Sciatic nerve (tissue), 2 donors: Measurements from ENCODE around the gene PPP1R12A. TPM values are rescaled to one million over a fixed set of nuclear protein-coding genes. Genes with fewer than 3 reads are reported as not detected.

Experiments used
- ATAC-seq: fragments of 200-7000 bp; cut with Tn5 transposase; one replicate; pipeline ENCODE4 v1.9.1; 2020; ENCODE audit warnings: mild to moderate bottlenecking, moderate library complexity
- DNase-seq: peaks from one replicate; pipeline ENCODE4 v3.0.0-alpha.2; 2020; ENCODE audit warnings: low spot score
- intact Hi-C: fragments of 100-400 bp; cut with DNase I; formaldehyde crosslinking; loops from one replicate; pipeline ENCODE4 v1.14.2; 2022
- total RNA-seq: library from RNA; stranded (reverse); fragmentation: NEBNext Ultra II Directional; extraction: Animal tissue kit (Norgen Biotek cat#: 25700); gene quantifications from one replicate; pipeline ENCODE4 v1.2.1, GENCODE V29; 2021
- donor health status: DM: no; HTN: no; CAD: no.
- donor health status: DM: no; HTN: no; CAD: no.

The PPP1R12A gene
- total RNA-seq, 1 donor from 2014 or later: 143 TPM

- intact Hi-C loops: no loop called here
- ATAC-seq: no peak
- DNase-seq: no peak
Measured at GRCh38 chr12:79858518-79858917, 76.4 kb downstream of the PPP1R12A start.

- intact Hi-C loops: no loop called here
- ATAC-seq (no peak), DNase-seq (no peak)
Measured at GRCh38 chr12:79857675-79858074, 77.2 kb downstream of the PPP1R12A start.

- ATAC-seq (no peak), DNase-seq (no peak)
- intact Hi-C loops: no loop called here
Measured at GRCh38 chr12:79850610-79851299, 84.1 kb downstream of the PPP1R12A start.

- no peak for DNase-seq
- ATAC-seq: no peak
- intact Hi-C loops: no loop called here
Measured at GRCh38 chr12:79848339-79848738, 86.6 kb downstream of the PPP1R12A start.

GRCh38 chr12:79847417-79847816 is 87.5 kb downstream of the PPP1R12A start:
- intact Hi-C loops: no loop called here
- DNase-seq: no peak
- ATAC-seq: no peak

- ATAC-seq (no peak), DNase-seq (no peak)
- intact Hi-C loops: no loop called here
Measured at GRCh38 chr12:79844693-79845092, 90.2 kb downstream of the PPP1R12A start.

GRCh38 chr12:79843978-79844377 is 90.9 kb downstream of the PPP1R12A start:
- intact Hi-C loops: no loop called here

GRCh38 chr12:79842630-79843029 is 92.3 kb downstream of the PPP1R12A start:
- no peak for DNase-seq
- intact Hi-C loops: no loop called here
- no peak for ATAC-seq

More at GRCh38 chr12:79843978-79844377, 90.9 kb downstream of the PPP1R12A start:
- ATAC-seq (no peak), DNase-seq (no peak)

GRCh38 chr12:79841878-79842265 is 93.0 kb downstream of the PPP1R12A start:
- ATAC-seq (no peak), DNase-seq (no peak)
- intact Hi-C loops: no loop called here

- intact Hi-C loops: no loop called here
- DNase-seq (no peak), ATAC-seq (no peak)
Measured at GRCh38 chr12:79841248-79841877, 93.5 kb downstream of the PPP1R12A start.

GRCh38 chr12:79838359-79838758 is 96.5 kb downstream of the PPP1R12A start:
- DNase-seq: no peak
- no peak for ATAC-seq
- intact Hi-C loops: no loop called here

- intact Hi-C loops: no loop called here
- DNase-seq: no peak
- ATAC-seq: no peak
Measured at GRCh38 chr12:79837575-79837974, 97.3 kb downstream of the PPP1R12A start.

GRCh38 chr12:79835377-79835843 is 99.5 kb downstream of the PPP1R12A start:
- DNase-seq: no peak
- no peak for ATAC-seq
- intact Hi-C loops: no loop called here

- no peak for ATAC-seq
- intact Hi-C loops: no loop called here
- no peak for DNase-seq
Measured at GRCh38 chr12:79834712-79835376, 100.1 kb downstream of the PPP1R12A start.

GRCh38 chr12:79830440-79830839 is 104.5 kb downstream of the PPP1R12A start:
- intact Hi-C loops: no loop called here
- DNase-seq (no peak), ATAC-seq (no peak)

- no peak for ATAC-seq
- intact Hi-C loops: no loop called here
Measured at GRCh38 chr12:79828924-79829323, 106.0 kb downstream of the PPP1R12A start.

GRCh38 chr12:79827484-79827883 is 107.4 kb downstream of the PPP1R12A start:
- no peak for ATAC-seq
- intact Hi-C loops: no loop called here
- no peak for DNase-seq

More at GRCh38 chr12:79828924-79829323, 106.0 kb downstream of the PPP1R12A start:
- DNase-seq: no peak

- ATAC-seq (no peak), DNase-seq (no peak)
- intact Hi-C loops: no loop called here
Measured at GRCh38 chr12:79826267-79827128, 108.4 kb downstream of the PPP1R12A start.

- ATAC-seq: no peak
- intact Hi-C loops: no loop called here
Measured at GRCh38 chr12:79822475-79822874, 112.4 kb downstream of the PPP1R12A start.

More at GRCh38 chr12:79822475-79822874, 112.4 kb downstream of the PPP1R12A start:
- DNase-seq: no peak
